Inferior parietal cortex (tissue), 1 donor: ENCODE data around the gene FBRSL1.

Source experiments
- DNase-seq: peaks from one replicate; pipeline ENCODE4 v3.0.0-alpha.2; 2016; ENCODE audit errors: extremely low spot score

Gene FBRSL1

DNA sequence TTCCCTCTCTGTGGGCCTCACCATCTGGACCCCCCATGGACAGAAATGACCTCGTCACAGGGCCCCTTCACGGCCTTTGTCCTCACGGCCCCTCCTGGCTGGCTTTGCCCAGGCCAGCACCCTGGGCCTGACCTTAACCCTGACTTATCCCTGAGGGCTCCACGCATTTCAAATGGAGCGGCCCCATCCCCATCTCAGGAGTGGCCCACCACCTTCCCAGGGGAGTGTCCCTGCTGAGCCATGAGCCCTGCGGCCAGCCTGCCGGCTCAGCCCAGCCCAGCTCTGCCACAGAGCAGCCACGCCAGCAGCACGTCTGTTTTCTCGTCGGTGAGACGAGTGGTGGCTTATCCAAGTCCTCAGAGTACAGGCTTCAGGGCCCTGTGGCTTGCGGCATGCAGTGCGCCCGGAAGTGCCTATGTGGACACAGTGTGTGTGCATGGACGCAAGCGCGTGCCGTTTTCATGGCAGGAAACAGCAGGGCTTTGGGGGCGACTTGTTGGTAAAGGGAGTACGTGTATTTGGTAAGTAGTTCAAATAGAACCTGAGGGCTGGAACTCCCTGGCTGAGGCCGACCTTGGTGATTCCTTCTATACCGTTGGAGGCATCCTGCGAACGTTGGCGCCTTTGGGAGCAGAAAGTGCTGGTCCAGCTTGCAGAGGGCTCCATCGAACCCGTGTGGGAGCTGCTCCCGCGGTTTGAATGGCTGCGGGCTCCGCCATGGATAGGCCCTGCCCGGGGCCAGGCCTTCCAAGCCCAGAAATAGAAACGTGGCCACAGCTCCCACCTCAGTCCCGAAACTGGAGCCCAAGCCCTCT, 68.3 kb downstream of the FBRSL1 start:
- DNase-seq, result no peak

- DNase-seq, result no peak
Measured at GRCh38 chr12:132558861-132559623, 69.1 kb downstream of the FBRSL1 start.

DNA sequence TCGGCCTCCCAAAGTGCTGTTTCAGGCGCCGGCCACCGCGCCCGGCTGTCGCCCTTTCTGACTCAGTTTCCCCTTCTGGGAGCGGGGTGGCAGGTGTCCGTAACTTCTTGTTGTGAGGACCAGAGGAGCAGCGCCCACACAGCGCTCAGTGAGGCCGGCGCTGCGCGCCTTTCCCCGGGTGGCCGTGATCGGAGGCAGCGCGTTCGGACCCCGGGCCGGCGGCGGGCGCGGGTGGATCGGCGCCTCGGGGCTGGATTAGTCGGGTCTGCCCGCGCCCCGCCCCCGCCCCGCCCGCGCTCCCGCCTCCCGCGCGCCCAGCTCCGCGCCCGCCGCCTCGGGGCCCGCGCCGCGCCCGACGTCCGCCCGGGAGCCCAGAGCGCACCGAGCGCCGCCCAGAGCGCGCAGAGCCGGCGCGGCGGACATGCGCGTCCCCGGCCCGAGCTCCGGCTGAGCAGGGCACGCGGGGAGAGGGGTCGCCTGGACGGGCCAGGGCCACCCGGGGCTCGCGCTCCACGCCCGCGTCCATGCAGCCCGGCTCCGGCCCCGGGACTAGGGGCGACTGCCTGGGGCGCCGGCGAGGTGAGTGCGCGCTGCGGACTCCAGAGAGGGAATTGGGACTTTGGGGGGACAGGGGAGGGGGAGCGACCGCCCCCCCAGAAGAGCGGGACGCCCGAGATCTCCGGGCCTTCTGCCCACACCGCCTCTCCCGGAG, 69.9 kb downstream of the FBRSL1 start:
- DNase-seq, result peak; percentile 6

- DNase-seq, result no peak
Measured at GRCh38 chr12:132560364-132560613, 70.3 kb downstream of the FBRSL1 start.

DNA sequence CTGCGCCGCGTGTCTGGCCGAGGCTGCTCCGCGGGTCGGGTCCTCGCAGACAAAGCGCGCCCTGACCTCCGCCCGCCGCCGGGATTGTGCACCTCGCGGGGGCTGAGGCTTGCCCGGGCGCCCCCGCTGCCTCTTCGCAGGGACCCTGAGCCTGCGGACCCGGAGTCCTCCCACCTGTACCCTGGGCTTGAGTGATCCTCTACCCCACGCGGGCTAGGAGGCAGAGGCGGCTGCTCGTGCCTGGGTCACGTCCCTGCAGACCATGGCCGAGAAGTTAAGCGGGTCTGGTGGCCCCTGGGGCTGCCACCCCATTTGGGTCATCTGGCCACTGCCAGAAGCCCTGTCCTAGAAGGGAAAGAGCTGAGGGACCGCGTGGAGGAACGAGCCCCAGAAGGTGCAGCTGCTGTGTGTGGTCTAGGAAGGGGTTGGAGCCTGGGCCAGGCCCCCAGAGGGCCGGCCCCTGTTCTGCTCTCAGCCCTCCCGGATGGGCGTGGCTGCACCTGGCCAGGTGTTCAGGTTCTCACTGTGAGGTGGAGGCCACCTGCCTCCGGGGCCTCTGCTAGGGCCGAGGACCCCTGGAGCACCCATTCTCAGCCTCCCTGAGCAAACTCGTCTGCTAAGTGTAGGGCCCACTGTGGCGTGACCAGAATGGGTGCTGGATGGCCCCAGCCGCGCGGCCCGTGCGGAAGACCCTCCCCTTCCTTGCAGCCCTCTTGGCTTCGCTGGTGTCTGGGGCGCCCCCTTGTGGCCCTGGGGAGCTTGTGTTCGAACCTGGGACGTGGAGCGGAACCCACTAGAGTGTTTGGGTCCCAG, 70.9 kb downstream of the FBRSL1 start:
- DNase-seq, result peak; percentile 29
